K562 (cell line): ENCODE data around the gene RPL7L1. TPM values are rescaled to one million over a fixed set of nuclear protein-coding genes. Genes with fewer than 3 reads are reported as not detected.
A peak's percentile ranks its signal among the peaks of the same experiment; 100 is the strongest.

ENCODE experiments used
- ATF3 ChIP-seq, 2 experiments: fragments of 450-650 bp in 1 of 2; sonication (generic) in 1 of 2; formaldehyde crosslinking in 1 of 2; IDR thresholded peaks in 1 of 2; conservative IDR thresholded peaks in 1 of 2; 2 replicates each; pipeline versions ENCODE4 v1.6.1 to v1.8.1; 2016 to 2023; ENCODE audit warnings: mild to moderate bottlenecking in 2 of 2, moderate library complexity in 2 of 2, inconsistent platforms in 1 of 2, missing genetic modification reagents in 1 of 2
- BCOR ChIP-seq: fragments of 450-650 bp; IDR thresholded peaks from 2 replicates; pipeline ENCODE4 v1.6.1; 2016
- JUND ChIP-seq, 2 experiments: IDR thresholded peaks; 2 replicates in 1 of 2; 3 replicates in 1 of 2; pipeline ENCODE4 v1.6.1; 2011; ENCODE audit warnings: borderline replicate concordance in 2 of 2, low read depth in 2 of 2, low read length in 2 of 2, improper control_type of control experiment in 1 of 2, missing biosample characterization in 1 of 2, missing genetic modification characterization in 1 of 2, missing genetic modification reagents in 1 of 2
- KDM5B ChIP-seq: fragments of 200-600 bp; sonication (generic); IDR thresholded peaks from 2 replicates; pipeline ENCODE4 v1.6.1; 2012; ENCODE audit warnings: low read depth, mild to moderate bottlenecking, moderate library complexity, low read length, control low read depth, inconsistent platforms; ENCODE audit not compliant: insufficient replicate concordance
- MBD1 ChIP-seq: fragments of 250-450 bp; sonication (Bioruptor Pico); IDR thresholded peaks from 2 replicates; pipeline ENCODE4 v1.8.0; 2022; ENCODE audit warnings: inconsistent platforms
- POLR2A ChIP-seq: fragments of 450-650 bp; conservative IDR thresholded peaks from 2 replicates; pipeline ENCODE4 v1.6.1; 2016
- SMARCA4 ChIP-seq: fragments of 450-650 bp; IDR thresholded peaks from 2 replicates; pipeline ENCODE4 v1.6.1; 2016
- SMARCA5 ChIP-seq: fragments of 450-650 bp; IDR thresholded peaks from 2 replicates; pipeline ENCODE4 v1.6.1; 2016
- SP2 ChIP-seq: IDR thresholded peaks from 2 replicates; pipeline ENCODE4 v1.6.1; 2011; ENCODE audit warnings: mild to moderate bottlenecking, low read depth, low read length, moderate library complexity; ENCODE audit not compliant: poor library complexity, severe bottlenecking; ENCODE audit errors: extremely low read depth
- TSHZ1 ChIP-seq: fragments of 250-450 bp; sonication (Bioruptor Pico); IDR thresholded peaks from 2 replicates; pipeline ENCODE4 v1.4.0; 2020; ENCODE audit warnings: mild to moderate bottlenecking, moderate library complexity
- ZBTB5 ChIP-seq: fragments of 450-650 bp; IDR thresholded peaks from 2 replicates; pipeline ENCODE4 v1.6.1; 2017; ENCODE audit warnings: antibody characterized with exemption
- ZNF146 ChIP-seq: IDR thresholded peaks from one replicate; pipeline ENCODE4 v1.6.1; 2018; ENCODE audit warnings: missing compliant biosample characterization; ENCODE audit not compliant: unreplicated experiment
- ZNF24 ChIP-seq: fragments of 450-650 bp; IDR thresholded peaks from 2 replicates; pipeline ENCODE4 v1.6.1; 2016
- ZNF3 ChIP-seq: fragments of 250-450 bp; sonication (Bioruptor Pico); IDR thresholded peaks from 2 replicates; pipeline ENCODE4 v1.5.0; 2021; ENCODE audit warnings: mild to moderate bottlenecking, moderate library complexity
- polyA plus RNA-seq, 8 experiments: library from polyadenylated mRNA; depleted of rRNA in 4 of 8; stranded (reverse) in 5 of 8; unstranded in 3 of 8; fragments of >200 nt; fragmentation: Nextera tagmentation in 2 of 8; fragmentation: Illumina TruSeq in 1 of 8; extraction: Ambion mirVana in 2 of 8; extraction: Trizol in 1 of 8; gene quantifications; 2 replicates each; pipeline versions ENCODE4 v1.2.1 to v1.2.3, GENCODE V29; 2011 to 2014; ENCODE audit warnings: inconsistent platforms in 1 of 8, missing spikeins in 1 of 8
- total RNA-seq, 7 experiments: library from RNA; depleted of rRNA in 6 of 7; stranded (reverse); fragments of >200 nt in 6 of 7; fragmentation: Illumina TruSeq in 2 of 7; extraction: Trizol in 2 of 7; gene quantifications; 2 replicates each; pipeline versions ENCODE4 v1.2.1 to v1.2.3, GENCODE V29; 2011 to 2021; ENCODE audit warnings: low replicate concordance in 1 of 7
- TF ChIP-seq, protein P1 (sequence below): conservative IDR thresholded peaks from 2 replicates; pipeline ENCODE4 v1.6.1; 2011; ENCODE audit warnings: low read depth, mild to moderate bottlenecking, low read length; ENCODE audit not compliant: control insufficient read depth

The RPL7L1 gene
- total and polyA plus RNA-seq, 9 of the 15 experiments (the other 6 are each of a cell fraction or from before 2014, with no cell fraction given): 129 to 259 (median 164) TPM

DNA sequence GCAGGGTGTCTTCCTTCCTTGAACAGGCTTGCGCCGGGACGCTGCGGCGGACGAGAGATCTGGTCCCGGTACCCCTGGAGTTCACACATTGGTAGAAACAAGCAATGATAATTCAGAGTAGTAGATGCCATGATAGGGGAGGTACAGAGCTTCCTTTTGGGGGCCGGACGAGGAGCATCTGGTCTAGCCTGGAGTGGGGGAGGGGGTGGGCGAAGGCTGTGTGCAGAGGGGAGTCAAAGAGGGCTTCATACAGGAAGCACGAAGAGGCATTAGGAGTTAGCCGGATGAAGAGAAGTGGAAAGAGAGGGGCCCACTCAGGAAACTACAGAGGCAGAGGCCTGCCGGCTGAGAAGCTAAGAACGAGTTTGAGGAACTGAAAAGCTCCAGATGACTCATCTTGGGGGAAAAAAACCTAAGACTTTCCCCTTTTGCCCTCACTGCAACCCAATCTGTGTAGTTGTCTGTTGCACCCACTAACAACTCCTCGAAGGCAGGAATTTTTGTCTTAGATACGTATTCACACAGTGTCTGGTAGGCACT is 50.5 kb downstream of the RPL7L1 start (continued):
- TF ChIP-seq ZNF146 (CRISPR knock-in tag): no peak
- TF ChIP-seq ZNF3 (CRISPR knock-in tag): no peak
- 0 out of 2 replicates have a peak, but pooled peaks have one; percentile 5 for TF ChIP-seq BCOR
- TF ChIP-seq ZBTB5: 0 out of 2 replicates have a peak, but pooled peaks have one; percentile 47
- TF ChIP-seq SMARCA5: 0 out of 2 replicates have a peak, but pooled peaks have one; percentile 30
- TF ChIP-seq ZNF24: 0 out of 2 replicates have a peak, but pooled peaks have one; percentile 10
- TF ChIP-seq MBD1 (CRISPR knock-in tag): no peak
- no peak for TF ChIP-seq TSHZ1 (CRISPR knock-in tag)
- peak; percentile 70; the same call in 1 of the 2 replicates for TF ChIP-seq SMARCA4
- TF ChIP-seq ATF3 (IDR thresholded peaks at IDR 0.05): peak; percentile 95
- TF ChIP-seq ATF3 (CRISPR knock-in tag; conservative IDR thresholded peaks at IDR 0.05): peak; percentile 79; the same call in 1 of the 2 replicates
- TF ChIP-seq JUND (IDR thresholded peaks at IDR 0.05; ENCODE audit: borderline replicate concordance, low read depth, low read length): peak; percentile 94
- peak; percentile 91 for TF ChIP-seq JUND (tag; IDR thresholded peaks at IDR 0.05; ENCODE audit: borderline replicate concordance, low read depth, low read length)
- TF ChIP-seq KDM5B: peak; percentile 60
- TF ChIP-seq, protein P1, sequence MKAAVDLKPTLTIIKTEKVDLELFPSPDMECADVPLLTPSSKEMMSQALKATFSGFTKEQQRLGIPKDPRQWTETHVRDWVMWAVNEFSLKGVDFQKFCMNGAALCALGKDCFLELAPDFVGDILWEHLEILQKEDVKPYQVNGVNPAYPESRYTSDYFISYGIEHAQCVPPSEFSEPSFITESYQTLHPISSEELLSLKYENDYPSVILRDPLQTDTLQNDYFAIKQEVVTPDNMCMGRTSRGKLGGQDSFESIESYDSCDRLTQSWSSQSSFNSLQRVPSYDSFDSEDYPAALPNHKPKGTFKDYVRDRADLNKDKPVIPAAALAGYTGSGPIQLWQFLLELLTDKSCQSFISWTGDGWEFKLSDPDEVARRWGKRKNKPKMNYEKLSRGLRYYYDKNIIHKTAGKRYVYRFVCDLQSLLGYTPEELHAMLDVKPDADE: no peak
- TF ChIP-seq SP2: no peak
- TF ChIP-seq POLR2A: no peak; the same call in 1 of the 2 replicates
